ENCODE measurements around the gene QRSL1. TPM values are rescaled to one million over a fixed set of nuclear protein-coding genes. Genes with fewer than 3 reads are reported as not detected.

The QRSL1 gene
- 10 to 100 TPM; 12.7 to 16.3 TPM for total RNA-seq

GRCh38 chr6:106629103-106629858, at the start of gene QRSL1, which contains the start of gene RTN4IP1:
Gene QRSL1 (plus strand): TSS chr6:106629578. CDS start chr6:106629682, 104 bp downstream.
Gene RTN4IP1 (minus strand): TSS chr6:106629498. CDS start chr6:106629021, 477 bp downstream.

Small RNAs within 50 kb of the gene (small RNA-seq; reads per million reads assigned to genes)
- 0 reads per million in 2 donors for gene RNU6-527P

Other genes starting within 250 kb of the QRSL1 start
- gene RTN4IP1, start 80 bp upstream of the QRSL1 start, total RNA-seq: 10 to 100 TPM in 1 of 2 donors, 1 to 10 TPM in 1; 7.6 to 11.7 TPM